NCI-H2081 (cell line): Measurements from ENCODE around the gene PIGP.
"Not testable (repeated sequence)": the region's sequence is repeated elsewhere in the genome, so short reads cannot be mapped to it uniquely, and the experiment has no call there.

Source experiments
- DNase-seq, 2 experiments: peaks; one replicate each; lab custom pipeline; 2025; lab: John Stamatoyannopoulos, UW

PIGP gene

DNA sequence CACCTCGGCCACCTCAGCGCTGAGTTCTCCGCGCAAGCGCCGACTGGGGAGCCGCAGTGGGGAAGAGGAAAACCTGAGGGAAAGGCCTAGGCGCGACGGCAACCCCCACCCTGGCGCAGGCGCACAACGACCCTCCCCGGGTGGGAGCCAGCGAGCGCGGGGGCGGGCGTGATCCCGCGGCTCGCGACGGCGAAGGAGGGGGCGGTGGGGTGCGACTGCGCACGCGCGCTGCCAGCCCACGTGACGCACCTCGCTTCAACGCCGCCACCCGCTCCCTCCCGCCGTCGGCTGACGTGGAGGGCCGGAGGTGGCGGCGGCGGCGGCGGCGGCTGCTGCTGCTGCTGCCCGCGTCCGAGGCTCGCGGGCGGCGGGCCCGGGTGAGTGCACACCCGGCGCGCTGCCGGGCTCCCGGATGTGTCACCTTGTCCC is at the start of gene PIGP, which contains the start of gene TTC3:
Gene PIGP, minus strand, starts transcription at position 84 of the 429 bp plus-strand sequence. CDS start 556 bp downstream, outside the sequence.
Gene TTC3, plus strand, starts transcription at position 267 of the 429 bp plus-strand sequence. CDS start 14,004 bp downstream, outside the sequence.
- DNase-seq = peak; percentile 91

- DNase-seq = no peak
Observed at GRCh38 chr21:37119421-37120218, 46.7 kb upstream of the PIGP start.

- DNase-seq = no peak
Observed at GRCh38 chr21:37118187-37118826, 45.4 kb upstream of the PIGP start.

DNA sequence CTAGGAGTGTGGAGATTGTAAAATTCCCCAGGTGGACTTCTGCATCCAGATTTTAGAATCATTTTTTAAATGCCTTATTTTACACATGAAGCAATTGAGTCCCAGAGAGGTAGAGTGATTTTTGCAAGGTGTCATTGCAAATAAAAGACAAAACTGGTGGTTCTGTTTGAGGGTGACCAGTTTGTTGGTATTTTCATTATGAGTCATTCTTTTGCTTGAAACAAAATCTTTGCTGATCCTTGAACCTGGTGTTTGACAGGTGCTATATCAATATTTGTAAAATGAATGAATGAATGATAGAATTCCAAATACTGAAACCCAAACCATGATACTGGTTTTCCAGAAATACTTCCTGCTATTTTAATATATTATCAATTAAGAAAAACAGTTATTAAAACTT is 44.3 kb upstream of the PIGP start:
- no peak for DNase-seq

GRCh38 chr21:37116459-37116858 is 43.6 kb upstream of the PIGP start:
- DNase-seq = not testable (repeated sequence)

GRCh38 chr21:37114301-37114700 is 41.4 kb upstream of the PIGP start:
- not testable (repeated sequence) for DNase-seq

GRCh38 chr21:37111029-37111428 is 38.2 kb upstream of the PIGP start:
- DNase-seq = not testable (repeated sequence)

DNA sequence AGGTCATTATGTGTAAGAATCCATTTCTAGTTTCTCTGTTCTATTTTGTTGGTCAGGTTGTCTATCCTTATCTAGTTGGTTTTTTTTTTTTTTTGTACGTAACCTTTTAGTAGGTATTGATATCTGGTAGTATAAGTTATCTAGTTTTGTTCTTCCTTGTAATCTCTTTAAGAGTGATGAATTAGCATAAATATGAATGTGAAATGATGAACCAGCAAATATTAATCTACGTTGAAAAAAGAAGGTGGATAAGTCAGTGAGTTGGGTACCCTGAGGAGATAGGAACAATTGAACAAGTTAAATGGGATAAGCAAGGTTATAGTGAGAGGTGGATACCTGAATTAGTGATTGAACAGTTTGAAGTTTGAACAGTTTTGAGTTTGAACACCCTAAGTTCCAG is 34.1 kb upstream of the PIGP start:
- no peak for DNase-seq

GRCh38 chr21:37102746-37103145 is 29.9 kb upstream of the PIGP start:
- DNase-seq = not testable (repeated sequence)

DNA sequence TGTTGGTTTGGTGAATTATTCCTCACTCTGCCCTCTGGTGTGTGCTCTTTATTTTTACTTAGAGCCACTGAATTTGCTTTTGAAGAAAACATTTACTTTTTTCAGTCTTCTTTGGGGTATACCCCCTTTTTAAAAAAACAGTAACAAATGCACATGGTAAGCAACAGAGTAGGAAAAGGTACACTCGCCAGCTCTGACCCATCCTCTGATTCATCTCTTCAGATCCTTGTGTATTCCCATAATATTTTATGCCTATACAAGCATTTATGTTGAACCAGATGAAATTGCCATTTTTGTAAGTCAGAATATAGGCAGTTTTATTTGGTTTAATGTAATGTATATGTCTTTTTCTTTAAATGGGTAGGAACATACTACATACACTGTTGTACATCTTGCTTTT is 28.5 kb upstream of the PIGP start:
- DNase-seq = no peak

- DNase-seq = no peak
Observed at GRCh38 chr21:37100316-37100715, 27.4 kb upstream of the PIGP start.

- DNase-seq = no peak
Observed at GRCh38 chr21:37098751-37099150, 25.9 kb upstream of the PIGP start.

DNA sequence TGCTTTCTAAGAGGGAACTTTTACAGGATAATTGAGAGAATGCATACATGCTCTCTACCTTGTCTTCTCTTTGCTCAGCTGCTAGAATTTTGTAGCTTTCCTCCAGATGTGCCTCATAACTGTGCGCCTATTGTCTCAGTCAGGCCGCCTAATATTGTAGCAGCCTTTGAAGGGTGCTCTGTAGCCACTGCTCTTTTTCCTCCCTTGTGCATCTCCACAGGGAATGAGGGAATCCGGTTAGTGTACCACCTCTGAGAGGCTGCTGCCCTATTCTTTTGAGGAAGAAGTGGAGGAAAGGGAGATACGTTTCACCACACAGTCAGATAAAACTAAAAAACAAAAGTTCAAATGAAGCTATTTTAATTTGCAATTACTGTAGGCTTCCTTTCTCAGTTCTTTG is 22.9 kb upstream of the PIGP start:
- no peak for DNase-seq

GRCh38 chr21:37093977-37094376 is 21.1 kb upstream of the PIGP start:
- DNase-seq = no peak

GRCh38 chr21:37088186-37088735 is 15.4 kb upstream of the PIGP start:
- DNase-seq = no peak

GRCh38 chr21:37087188-37087587 is 14.3 kb upstream of the PIGP start:
- DNase-seq = peak; percentile 27 to 49

- no peak for DNase-seq
Observed at GRCh38 chr21:37085726-37086125, 12.9 kb upstream of the PIGP start.

DNA sequence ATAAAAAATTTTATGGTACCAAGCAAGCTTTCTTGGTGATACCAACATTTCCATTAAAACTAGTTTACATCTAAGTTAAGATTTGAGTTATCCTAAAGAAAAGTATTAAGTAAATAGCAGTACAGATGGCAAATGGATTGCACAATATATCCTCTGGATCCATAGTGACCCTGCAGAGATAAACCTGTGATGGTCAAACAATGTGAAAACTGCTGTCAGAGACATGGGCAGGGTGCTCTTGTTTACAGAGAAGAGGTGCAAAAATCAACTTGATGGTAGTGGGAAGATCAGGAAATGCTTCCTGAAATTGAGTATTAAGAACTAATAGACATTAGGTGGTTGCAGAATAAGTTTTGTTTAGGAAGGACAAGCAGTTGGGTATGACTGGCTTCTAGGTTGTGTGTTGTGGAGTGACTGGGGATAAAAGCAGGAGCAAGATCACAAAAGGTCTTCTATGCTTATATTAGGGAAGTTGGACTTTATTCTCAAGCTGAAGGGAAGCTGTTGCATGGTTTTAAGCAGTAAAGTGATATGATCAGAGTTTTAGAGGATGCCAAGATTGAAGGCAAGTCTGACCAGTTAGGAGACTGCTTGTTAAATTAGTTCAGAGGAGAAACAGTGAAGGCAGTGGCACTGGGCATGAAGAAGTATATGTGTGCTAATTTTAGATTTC is 10.1 kb upstream of the PIGP start:
- no peak for DNase-seq

- no peak for DNase-seq
Observed at GRCh38 chr21:37082375-37082774, 9.5 kb upstream of the PIGP start.

DNA sequence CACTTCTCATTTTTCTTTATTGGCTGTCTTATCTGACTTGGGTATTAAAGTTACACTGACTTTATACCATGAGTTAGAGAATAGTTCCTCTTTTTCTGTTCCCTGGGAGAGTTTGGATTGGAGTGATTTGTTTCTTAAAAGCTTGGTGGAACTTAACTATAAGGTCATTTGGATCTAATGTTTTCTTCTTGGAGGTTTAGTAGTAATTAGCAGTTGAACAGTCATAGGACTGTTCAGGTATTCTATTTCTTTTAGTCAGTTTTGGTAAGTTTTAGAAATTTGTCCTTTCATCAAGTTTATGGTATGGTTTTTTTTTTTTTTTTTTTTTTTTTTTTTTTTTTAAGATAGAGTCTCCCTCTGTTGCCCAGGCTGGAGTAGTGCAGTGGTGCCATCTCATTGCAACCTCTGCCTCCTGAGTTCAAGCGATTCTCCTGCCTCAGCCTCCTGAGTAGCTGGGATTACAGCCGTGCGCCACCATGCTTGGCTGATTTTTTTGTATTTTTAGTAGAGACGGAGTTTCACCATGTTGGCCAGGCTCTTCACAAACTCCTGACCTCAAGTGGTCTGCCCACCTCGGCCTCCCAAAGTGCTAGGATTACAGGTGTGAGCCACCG is 6.4 kb upstream of the PIGP start:
- no peak for DNase-seq

GRCh38 chr21:37077403-37077802 is 4.5 kb upstream of the PIGP start:
- DNase-seq = no peak
